NCI-H446 treated with DMSO at 0.1 percent for 48 hours (cell line): Measurements from ENCODE around the gene TMF1.

ENCODE experiments used
- DNase-seq: peaks from one replicate; lab custom pipeline; 2025; lab: John Stamatoyannopoulos, UW

Gene TMF1, protein sequence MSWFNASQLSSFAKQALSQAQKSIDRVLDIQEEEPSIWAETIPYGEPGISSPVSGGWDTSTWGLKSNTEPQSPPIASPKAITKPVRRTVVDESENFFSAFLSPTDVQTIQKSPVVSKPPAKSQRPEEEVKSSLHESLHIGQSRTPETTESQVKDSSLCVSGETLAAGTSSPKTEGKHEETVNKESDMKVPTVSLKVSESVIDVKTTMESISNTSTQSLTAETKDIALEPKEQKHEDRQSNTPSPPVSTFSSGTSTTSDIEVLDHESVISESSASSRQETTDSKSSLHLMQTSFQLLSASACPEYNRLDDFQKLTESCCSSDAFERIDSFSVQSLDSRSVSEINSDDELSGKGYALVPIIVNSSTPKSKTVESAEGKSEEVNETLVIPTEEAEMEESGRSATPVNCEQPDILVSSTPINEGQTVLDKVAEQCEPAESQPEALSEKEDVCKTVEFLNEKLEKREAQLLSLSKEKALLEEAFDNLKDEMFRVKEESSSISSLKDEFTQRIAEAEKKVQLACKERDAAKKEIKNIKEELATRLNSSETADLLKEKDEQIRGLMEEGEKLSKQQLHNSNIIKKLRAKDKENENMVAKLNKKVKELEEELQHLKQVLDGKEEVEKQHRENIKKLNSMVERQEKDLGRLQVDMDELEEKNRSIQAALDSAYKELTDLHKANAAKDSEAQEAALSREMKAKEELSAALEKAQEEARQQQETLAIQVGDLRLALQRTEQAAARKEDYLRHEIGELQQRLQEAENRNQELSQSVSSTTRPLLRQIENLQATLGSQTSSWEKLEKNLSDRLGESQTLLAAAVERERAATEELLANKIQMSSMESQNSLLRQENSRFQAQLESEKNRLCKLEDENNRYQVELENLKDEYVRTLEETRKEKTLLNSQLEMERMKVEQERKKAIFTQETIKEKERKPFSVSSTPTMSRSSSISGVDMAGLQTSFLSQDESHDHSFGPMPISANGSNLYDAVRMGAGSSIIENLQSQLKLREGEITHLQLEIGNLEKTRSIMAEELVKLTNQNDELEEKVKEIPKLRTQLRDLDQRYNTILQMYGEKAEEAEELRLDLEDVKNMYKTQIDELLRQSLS

DNA sequence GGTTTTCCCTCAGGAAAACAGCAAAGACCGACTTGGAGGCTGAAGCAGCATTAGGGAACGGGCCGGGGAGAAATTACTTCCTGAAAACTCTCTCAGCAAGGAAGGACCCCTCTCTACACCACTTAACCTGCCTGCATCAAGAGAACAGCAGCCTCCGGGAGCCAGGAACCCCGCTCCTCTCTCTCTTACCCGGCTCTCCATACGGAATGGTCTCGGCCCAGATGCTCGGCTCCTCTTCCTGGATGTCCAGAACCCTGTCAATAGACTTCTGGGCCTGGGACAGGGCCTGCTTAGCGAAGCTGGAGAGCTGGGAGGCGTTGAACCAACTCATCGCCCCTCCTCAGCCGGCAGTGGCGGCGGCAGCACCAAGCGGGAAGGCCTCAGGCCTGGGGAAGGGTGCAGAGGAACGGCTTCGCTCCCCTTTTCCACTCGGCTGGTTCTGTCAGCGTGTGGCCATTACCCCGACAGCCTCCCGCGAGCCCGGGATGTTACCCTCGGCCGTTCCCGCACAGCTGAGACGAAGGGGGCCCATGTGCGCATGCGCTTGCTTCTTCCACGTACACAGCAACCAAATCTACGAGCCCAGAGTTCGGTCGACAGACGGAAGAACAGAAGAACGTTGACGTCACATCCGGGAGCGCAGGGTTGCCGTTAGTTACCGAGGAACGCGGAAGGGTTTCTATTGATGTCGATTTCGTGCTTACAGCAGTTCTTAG lies at the start of gene TMF1:
TSS of gene TMF1 (minus strand) at position 578 of the 716 bp plus-strand sequence. CDS start at position 331, 247 bp downstream.
- no peak for DNase-seq

DNA sequence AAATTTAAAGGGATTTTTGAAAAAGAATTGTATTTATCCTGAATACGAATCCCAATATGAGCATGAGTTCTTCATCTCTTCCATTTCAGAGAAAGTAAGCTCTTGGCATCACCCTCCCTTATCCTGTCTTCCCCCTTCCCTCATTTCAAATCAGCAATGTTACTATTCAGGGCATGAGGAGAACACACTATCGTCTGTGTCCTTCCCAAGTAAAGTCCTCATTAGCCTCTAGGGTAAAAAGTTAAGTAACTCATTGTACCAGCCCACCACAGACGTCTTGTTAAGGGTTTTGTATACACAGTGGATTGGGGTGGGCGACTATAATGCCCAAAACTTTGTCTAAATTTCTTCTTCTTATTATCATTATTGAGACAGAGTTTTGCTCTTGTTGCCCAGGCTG lies 47.4 kb upstream of the TMF1 start:
- no peak for DNase-seq

DNA sequence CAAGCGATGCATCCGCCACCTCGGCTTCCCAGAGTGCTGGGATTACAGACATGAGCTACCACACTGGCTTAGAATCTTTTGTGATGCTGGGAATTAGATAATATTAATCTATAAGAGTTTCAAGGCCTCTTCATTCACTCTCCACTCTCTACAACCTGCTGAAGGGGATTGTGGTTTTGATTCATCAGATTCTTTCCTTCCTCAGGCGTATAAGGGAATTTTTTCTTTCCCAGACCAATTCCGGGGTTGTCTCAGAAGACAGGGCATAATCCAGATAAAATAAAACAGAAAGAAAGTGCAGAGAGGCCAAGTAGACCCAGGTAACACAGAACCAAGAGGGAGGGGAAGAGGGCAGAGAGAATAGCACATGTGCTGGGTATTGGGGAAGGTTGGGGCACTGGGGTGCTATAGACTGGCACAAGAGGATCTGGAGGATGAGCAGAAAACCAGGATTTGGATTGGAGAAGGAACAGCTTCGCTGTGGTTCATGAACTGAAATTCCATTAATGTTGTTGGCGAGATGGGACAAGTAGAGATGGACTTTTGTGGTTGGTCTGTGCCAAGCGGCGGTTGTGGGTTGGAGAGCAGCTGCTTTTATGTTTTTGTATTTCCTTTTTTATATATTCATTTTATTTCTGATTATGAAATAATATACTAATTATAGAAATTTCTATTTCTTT lies 45.4 kb upstream of the TMF1 start:
- DNase-seq: no peak

DNA sequence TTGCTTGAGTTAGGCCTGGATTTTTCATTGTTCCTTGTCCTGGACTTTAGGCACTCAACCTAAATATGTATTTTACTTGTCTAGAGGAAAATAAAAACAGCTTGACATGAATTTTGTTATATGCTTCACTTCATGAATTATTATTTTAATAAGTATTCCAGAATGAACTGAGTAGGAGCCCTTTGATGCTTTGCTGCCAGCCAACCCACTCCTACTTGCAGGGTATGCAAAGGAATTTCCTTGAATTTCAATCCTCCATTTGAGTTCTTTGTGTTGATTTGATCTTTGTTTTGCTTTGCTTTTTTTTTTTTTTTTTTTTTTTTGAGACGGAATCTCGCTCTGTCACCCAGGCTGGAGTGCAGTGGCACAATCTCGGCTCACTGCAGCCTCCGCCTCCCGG lies 44.2 kb upstream of the TMF1 start:
- DNase-seq: no peak

DNA sequence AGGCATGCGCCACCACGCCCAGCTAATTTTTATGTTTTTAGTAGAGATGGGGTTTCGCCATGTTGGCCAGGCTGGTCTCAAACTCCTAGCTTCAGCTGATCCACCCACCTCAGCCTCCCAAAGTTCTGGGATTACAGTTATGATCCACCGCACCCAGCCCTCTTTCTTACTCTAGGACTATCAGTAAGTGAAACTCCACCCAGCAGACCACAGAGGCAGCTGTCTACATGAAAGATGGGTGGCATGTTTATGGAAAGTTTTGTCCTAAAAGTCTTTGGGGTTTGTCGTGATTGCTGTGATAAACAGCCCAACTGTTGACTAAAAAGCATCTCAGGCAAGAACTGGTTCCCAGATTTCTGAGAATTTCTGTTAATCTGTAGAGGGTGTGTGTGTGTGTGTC lies 43.5 kb upstream of the TMF1 start:
- no peak for DNase-seq

DNA sequence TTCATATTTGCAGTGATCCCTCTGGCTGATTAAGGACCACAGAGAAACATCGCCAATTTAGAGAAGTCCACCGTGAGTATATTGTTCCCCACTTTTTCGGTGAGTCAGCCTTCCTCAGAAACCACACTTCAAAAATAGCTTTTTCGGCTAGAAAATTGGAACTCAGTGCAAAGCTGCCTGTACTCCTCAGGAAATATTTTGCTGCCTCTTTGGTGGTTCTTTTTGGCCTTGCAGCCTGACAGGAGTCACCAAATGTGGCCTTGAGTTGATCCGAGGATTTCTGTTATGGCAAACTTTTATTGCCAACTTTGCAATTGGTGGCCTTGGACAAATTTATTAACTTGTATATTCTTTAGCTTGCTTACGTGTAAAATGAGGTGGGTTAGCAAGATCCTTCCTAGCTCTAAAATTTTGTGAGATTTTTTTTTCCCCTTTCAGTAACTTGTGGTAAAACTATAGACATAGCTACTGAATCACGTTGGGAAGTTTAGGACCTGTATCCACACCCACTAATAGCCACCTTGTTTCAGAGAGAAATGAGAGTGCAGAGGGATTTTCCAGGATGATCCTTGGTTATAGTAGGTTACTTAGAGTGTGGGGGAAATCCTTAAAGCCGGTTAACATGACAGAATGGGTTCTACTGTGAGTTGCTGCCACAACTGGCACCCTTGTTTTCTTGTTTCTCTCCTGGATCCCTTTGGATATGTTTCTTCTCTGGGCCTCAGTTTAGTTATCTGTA lies 42.5 kb upstream of the TMF1 start:
- DNase-seq: no peak

DNA sequence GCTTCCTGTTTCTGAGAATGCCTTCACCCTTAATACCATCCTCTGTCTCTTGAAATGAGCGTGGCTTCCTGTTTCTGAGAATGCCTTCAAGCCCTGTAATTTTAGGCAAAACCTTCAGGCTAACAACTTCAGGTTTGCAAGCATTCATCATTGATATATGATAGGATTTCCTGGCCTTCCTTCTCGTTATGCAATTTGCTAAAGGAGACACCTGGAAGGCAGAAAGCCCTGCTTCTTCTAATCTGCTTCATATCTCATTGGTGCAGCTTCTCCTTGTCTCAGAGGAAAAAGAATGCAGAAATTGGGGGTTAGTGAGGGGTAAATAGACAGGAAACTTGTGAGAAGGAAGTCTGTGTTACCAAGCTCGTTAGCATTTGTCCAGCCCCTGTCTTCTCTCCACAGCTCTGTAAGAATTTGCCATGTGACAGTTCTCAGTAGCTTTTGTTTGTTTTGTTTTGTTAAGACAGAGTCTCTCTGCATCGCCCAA lies 39.9 kb upstream of the TMF1 start:
- no peak for DNase-seq

DNA sequence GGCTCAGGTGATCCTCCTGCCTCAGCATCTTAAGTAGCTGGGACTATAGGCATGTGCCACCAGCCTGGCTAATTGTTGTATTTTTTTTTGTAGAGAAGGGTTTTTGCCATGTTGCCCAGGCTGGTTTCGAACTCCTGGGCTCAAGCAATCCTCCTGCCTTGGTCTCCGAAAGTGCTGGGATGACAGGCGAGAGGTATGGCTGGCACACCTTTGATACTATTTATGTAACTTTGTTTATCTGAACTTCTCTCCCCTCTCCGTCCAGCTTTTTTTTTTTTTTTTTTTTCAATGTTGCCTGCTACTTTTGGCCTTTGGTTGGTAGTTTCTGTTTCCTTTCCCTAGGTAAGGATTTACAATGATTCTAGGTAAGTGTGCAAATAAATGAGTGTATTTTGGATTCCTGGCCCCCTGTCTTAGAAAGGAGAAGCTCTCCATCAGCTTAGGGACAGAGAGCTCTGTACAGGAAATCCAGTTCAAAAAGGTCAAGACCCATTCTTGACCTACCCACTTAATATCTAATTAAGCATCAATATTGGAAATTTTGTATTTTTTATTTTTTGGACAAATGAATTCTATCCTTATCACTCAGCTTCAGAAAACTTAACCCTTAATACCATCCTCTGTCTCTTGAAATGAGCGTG lies 39.4 kb upstream of the TMF1 start:
- DNase-seq: no peak

DNA sequence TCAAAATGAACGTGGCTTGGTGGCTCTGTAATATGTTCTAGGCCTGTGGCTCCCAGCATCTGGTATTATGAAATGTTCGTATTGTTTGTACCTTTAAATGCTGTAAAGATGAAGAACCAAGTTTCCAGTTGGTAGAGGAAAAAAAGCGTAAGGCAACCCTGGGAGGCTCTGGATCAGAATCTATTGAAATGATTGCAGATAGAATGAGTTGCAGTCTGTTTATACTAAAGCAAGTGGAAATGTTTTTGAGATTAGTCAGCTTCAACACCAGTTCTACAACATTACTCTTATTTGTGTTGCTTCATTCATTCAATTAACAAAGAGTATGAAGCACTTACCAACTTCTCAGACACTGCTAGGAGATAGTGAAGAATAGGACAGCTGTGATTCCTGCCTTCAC lies 37.9 kb upstream of the TMF1 start:
- DNase-seq: no peak

DNA sequence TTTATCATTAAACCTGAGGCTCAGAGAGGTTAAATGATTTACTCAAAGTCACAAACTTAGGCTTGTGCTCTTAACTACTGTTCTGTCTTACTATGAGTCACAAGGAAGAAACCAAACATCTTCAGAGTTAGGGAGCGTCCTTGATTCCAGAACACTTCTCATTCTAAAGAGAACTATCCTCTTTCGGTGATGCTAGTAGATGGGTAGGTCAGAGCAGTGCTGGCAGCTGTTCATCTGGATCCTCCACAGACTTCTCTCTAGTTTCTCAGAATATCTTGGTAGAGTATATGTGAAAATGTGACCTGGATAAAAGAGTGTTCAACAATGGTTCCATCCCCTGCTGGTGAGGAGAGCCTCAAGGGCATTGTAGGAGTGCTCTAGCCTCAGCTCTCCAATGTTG lies 35.9 kb upstream of the TMF1 start:
- DNase-seq: no peak

DNA sequence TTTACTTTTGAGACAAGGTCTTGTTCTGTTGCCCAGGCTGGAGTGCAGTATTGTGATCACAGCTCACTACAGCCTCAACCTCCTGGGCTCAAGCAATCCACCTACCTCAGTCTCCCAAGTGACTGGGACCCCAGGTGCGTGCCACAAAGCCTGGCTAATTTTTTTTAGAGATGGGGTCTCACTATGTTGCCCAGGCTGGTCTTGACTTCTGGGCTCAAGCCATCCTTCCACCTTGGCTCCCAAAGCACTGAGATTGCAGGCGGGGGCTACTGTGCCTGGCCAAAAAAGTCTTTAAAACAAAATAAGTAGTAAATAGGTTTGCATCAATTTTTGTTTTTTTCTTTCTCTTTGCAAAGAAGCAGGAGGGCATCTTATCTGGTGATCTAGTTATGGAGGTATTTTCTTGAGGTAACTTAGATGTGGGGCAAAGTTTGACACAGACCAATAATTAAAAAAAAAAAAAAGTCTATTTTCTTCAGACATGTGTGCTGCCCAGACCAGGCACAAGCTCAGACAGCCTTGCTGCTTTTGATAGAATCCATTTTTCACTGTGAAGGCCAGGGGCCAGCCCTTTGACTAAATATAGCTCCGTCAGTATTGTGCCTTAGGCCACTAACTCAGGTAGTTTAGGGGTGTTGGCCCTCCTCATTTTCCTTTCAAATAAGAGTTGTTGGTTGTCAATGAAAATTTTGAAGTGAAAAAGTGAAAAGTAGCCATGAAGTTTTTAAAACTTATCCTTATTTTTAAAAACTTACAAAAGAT lies 35.1 kb upstream of the TMF1 start:
- DNase-seq: no peak

DNA sequence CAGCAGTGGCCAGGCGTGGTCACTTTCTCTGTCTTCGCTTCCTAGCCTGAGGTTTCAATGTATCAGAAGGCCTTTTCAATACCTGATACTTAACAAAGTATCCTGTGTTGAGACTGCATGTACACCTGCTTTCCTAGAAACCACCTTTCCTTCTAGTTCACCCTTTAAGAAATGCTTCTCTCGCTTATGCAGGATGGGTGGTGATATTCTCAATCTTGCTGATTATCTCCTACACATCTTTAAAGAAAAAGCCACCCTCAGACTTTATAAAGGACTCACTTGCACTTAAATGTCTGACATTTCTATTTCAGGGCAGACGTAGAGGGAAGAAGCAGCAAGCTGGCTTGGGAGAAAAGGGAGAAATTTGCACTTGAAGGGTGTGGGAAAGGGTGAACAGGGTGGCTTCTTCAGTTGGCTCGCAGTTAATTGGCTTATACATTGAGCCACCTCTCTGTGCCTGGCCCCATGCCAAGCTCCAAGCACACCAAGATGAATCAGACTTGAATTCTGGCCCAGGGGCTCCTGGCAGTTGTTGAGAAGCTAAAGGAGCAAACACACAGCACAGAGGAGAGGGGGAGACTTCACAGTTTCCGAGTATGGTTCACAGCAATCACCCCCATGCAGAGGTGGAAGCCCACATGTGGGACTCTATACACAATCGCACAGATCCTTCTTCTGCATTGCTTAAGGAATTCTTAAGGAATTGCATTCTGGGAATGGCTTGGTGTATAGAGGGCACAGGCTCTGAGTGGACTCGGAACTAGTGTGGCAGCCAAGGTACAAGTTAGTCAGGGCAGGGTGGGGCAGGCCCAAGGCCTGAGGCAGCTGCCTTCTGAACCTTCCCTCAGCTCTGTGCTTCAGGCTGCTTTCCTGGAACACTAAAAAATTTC lies 33.9 kb upstream of the TMF1 start:
- DNase-seq: peak; percentile 81

DNA sequence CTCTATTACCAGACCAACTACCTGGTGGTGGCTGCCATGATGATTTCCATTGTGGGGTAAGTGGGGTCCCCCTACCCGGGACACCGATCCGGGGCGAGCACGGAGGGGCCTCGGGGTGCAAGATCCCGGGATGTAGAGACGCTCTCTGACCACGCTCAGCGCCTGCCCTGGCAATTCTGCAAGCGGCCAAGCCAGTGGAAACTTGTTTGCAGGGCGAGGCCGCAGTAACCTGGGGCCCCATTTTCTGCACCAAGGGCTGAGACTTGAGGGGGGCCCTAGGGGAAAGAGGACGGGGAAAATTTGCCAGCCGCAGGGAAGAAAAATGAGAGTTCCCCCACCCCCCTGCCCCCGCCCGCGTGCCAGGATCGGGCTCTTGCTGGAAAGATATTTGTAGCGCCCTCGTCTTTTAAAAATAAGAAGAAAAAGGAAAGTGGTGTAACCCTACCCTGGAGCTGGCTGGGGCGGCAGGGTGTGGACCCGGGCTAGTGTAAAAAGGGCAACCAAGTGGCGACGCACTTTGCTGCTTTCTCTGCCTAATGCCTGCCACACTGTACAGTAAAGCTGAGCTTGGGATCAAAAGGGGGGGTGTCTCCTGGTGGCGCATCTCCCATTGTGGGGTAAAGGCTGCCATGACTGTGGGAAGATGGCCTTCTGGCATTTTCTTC lies 33.2 kb upstream of the TMF1 start:
- DNase-seq: no peak

DNA sequence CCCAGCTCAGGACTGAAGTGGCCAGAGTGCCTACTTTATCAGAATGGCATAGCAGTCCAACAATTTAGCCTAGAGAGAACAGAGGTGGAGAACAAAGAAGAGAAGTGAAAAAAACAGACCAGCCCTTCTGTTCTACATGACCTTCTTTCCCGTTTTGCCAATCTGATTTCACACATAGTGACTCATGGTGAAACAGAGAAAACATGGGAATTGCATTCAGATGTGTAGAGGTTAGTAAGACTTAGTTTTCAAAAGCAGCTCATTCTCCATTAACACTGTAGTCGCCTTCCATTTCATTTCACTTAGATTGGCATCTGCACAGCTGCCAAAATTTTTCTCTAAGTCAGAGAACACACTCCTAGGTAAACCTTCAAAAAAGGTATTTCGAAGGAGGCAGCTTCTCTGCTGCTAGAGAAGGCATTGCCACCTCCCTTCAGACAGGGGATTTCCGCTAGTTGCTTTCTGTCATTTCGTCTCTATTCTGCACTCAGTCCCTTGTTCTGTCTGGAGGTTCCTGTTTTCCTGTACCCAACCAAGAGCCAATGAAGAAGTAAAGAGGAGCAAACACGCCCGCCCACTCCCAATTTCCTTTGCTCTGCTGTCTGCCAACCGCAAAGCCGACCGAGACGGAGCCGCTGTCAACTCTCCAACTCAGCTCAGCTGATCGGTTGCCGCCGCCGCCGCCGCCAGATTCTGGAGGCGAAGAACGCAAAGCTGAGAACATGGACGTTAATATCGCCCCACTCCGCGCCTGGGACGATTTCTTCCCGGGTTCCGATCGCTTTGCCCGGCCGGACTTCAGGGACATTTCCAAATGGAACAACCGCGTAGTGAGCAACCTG lies 32.4 kb upstream of the TMF1 start, which contains the start of gene ARL6IP5:
TSS of gene ARL6IP5 (plus strand) at position 612 of the 842 bp plus-strand sequence. CDS start at position 723, 111 bp downstream.
- DNase-seq: peak; percentile 65

DNA sequence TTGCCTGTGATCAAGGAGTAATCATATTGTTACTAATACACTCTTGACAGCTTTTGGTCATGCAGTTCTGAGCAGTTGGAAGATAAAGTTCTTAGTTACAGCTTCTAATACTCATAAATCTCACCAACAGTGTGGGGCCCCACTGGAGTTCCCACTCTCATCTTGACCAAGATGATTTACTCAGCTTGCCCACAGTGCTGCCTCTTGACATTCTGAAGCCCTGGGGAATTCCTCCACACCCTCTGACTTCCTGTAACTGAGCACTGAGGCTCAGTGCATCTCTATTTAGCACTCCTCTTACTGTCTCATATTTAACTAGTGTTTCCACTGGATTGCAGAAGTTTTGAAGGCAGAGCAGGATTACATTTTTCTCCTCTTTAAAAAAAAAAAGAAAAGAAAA lies 30.7 kb upstream of the TMF1 start:
- no peak for DNase-seq

DNA sequence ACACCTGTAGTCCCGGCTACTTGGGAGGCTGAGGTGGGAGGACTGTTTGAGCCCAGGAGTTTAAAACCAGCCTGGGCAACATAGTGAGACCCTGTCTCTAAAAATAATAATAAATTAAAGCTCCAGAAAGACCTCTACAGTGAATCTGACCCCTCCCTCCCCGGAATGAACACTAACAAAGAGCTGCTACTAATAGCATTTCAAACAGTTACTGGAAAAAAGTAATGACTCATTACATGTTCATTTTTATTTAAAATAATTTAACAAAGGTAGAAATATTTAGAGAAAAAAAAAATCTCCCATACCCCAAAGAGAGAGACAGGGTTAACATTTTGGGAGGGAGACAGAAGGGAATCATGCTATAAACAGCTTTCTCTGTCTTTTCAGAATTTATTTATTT lies 30.2 kb upstream of the TMF1 start:
- no peak for DNase-seq
